Esophagus squamous epithelium (tissue), 4 donors: Measurements from ENCODE around the gene WDR43.

ENCODE experiments used
- CTCF ChIP-seq, 6 experiments: fragments of 450-650 bp in 4 of 6; fragments of 200-600 bp in 2 of 6; sonication (generic) in 2 of 6; IDR thresholded peaks; one replicate each; pipeline ENCODE4 v1.5.1; 2016 to 2019; ENCODE audit warnings: antibody characterized with exemption in 6 of 6, mild to moderate bottlenecking in 4 of 6, moderate library complexity in 4 of 6
- POLR2A ChIP-seq, 4 donors: fragments of 450-650 bp; IDR thresholded peaks; one replicate each; pipeline ENCODE4 v1.6.1; 2017; ENCODE audit warnings: antibody characterized with exemption in 4 of 4, mild to moderate bottlenecking in 4 of 4, moderate library complexity in 3 of 4

GRCh38 chr2:28871620-28872019 is 22.8 kb upstream of the WDR43 start:
- no peak for TF ChIP-seq CTCF (IDR thresholded peaks at IDR 0.05)
- TF ChIP-seq POLR2A (IDR thresholded peaks at IDR 0.05), result no peak
